SH-SY5Y (cell line): ENCODE data around the gene NKIRAS2.

ENCODE experiments used
- GATA2 ChIP-seq: IDR thresholded peaks from 2 replicates; pipeline ENCODE4 v1.6.1; 2011; ENCODE audit warnings: mild to moderate bottlenecking, low read depth, low read length
- GATA3 ChIP-seq: IDR thresholded peaks from 2 replicates; pipeline ENCODE4 v1.6.1; 2011; ENCODE audit warnings: low read depth, mild to moderate bottlenecking, low read length, moderate library complexity

DNA sequence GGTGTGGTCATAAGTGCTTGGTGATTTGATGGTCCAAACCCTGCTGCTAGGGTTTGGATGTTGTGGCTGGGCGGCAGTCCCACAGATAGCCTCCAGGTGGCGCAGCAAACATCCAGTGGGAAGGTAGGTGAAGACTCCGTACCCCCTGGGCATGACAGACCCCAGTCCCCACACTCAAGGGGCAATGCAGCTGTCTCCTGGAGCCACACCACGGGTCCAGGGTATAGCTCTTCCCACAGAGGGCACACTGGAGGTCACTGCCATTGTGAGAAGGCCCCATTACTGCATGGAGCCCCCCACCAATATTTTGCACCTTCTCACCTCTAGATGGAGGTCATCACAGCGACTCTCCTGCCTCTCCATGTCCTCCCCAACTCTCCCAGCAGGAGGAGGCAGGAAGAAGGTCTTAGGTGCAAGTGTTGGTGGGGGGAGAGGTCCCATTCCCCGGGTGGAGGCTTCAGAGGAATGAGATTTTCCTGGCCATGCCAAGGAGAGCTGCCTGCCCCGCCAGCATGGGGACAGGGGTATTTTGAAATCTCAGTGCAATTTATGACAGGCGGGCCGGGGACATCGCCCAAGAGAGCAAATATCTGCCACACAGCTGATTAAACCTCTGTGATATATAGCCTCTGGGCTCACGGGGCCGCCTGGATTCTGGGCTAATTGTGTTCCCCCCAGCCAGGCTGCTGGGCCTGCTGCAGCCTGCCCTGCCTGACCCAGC lies 47.6 kb downstream of the NKIRAS2 start:
- no peak for TF ChIP-seq GATA3
- TF ChIP-seq GATA2: no peak
